ENCODE results near the gene MAST4.

The MAST4 gene

GRCh38 chr5:66915531-66915930, 319.3 kb downstream of the MAST4 start:
- H2AFZ ChIP-seq = no peak overlapping the region
- H3K36me3 ChIP-seq (ENCODE audit: control insufficient read depth, insufficient read depth, low read length) = no peaks in the 10 kb centered on the region
- no peak overlapping the region for H3K9ac ChIP-seq
- H3K4me3 ChIP-seq (ENCODE audit: low read depth, low read length) = no peak overlapping the region
- no peaks in the 10 kb centered on the region for H3K4me1 ChIP-seq
- H3K79me2 ChIP-seq = peaks cover 28% of the 10 kb centered on the region
- H3K4me2 ChIP-seq (ENCODE audit: low read length) = no peak overlapping the region
- no peak overlapping the region for H3K27ac ChIP-seq
- no peaks in the 10 kb centered on the region for H3K9me3 ChIP-seq (ENCODE audit: control insufficient read depth, low read length)
- TF ChIP-seq CTCF (IDR thresholded peaks at IDR 0.05) = no peak
- H3K27me3 ChIP-seq (ENCODE audit: control insufficient read depth, insufficient read depth, low read length) = no peaks in the 10 kb centered on the region

- Histone ChIP-seq H3K36me3 (ENCODE audit: control insufficient read depth, insufficient read depth, low read length) (no peaks in the 10 kb centered on the region), H3K4me1 (peaks cover 18% of the 10 kb centered on the region), H3K79me2 (peaks cover 22% of the 10 kb centered on the region), H3K9ac (no peak overlapping the region), H3K9me3 (ENCODE audit: control insufficient read depth, low read length) (no peaks in the 10 kb centered on the region), H3K4me2 (ENCODE audit: low read length) (no peak overlapping the region), H3K4me3 (ENCODE audit: low read depth, low read length) (no peak overlapping the region), H3K27me3 (ENCODE audit: control insufficient read depth, insufficient read depth, low read length) (no peaks in the 10 kb centered on the region), H3K27ac (peak overlapping the region; percentile 68), H2AFZ (no peak overlapping the region)
- TF ChIP-seq CTCF (IDR thresholded peaks at IDR 0.05) = no peak
These were observed 326.7 kb downstream of the MAST4 start for GRCh38 chr5:66922881-66923280.

- Histone ChIP-seq H3K27me3 (ENCODE audit: control insufficient read depth, insufficient read depth, low read length) (no peaks in the 10 kb centered on the region), H3K36me3 (ENCODE audit: control insufficient read depth, insufficient read depth, low read length) (no peaks in the 10 kb centered on the region), H3K4me3 (ENCODE audit: low read depth, low read length) (no peak overlapping the region), H3K9ac (no peak overlapping the region), H3K27ac (peak overlapping the region; percentile 68), H3K79me2 (peaks cover 28% of the 10 kb centered on the region), H3K4me2 (ENCODE audit: low read length) (peak overlapping the region; percentile 30), H3K4me1 (peaks cover 18% of the 10 kb centered on the region), H3K9me3 (ENCODE audit: control insufficient read depth, low read length) (no peaks in the 10 kb centered on the region), H2AFZ (no peak overlapping the region)
- no peak for TF ChIP-seq CTCF (IDR thresholded peaks at IDR 0.05)
These were observed 327.3 kb downstream of the MAST4 start for GRCh38 chr5:66923457-66923856.

GRCh38 chr5:66923922-66924321, 327.7 kb downstream of the MAST4 start:
- no peaks in the 10 kb centered on the region for H3K36me3 ChIP-seq (ENCODE audit: control insufficient read depth, insufficient read depth, low read length)
- no peak for TF ChIP-seq CTCF (IDR thresholded peaks at IDR 0.05)
- H3K4me3 ChIP-seq (ENCODE audit: low read depth, low read length) = no peak overlapping the region
- no peak overlapping the region for H3K9ac ChIP-seq
- H3K4me1 ChIP-seq = peaks cover 18% of the 10 kb centered on the region
- peaks cover 32% of the 10 kb centered on the region for H3K79me2 ChIP-seq
- H2AFZ ChIP-seq = no peak overlapping the region
- no peaks in the 10 kb centered on the region for H3K27me3 ChIP-seq (ENCODE audit: control insufficient read depth, insufficient read depth, low read length)
- peak overlapping the region; percentile 68 for H3K27ac ChIP-seq
- H3K4me2 ChIP-seq (ENCODE audit: low read length) = peak overlapping the region; percentile 30
- H3K9me3 ChIP-seq (ENCODE audit: control insufficient read depth, low read length) = no peaks in the 10 kb centered on the region

GRCh38 chr5:66927140-66927539, 330.9 kb downstream of the MAST4 start:
- Histone ChIP-seq H2AFZ (no peak overlapping the region), H3K4me3 (ENCODE audit: low read depth, low read length) (no peak overlapping the region), H3K9me3 (ENCODE audit: control insufficient read depth, low read length) (no peaks in the 10 kb centered on the region), H3K27ac (no peak overlapping the region), H3K4me2 (ENCODE audit: low read length) (no peak overlapping the region), H3K27me3 (ENCODE audit: control insufficient read depth, insufficient read depth, low read length) (no peaks in the 10 kb centered on the region), H3K36me3 (ENCODE audit: control insufficient read depth, insufficient read depth, low read length) (no peaks in the 10 kb centered on the region), H3K79me2 (peaks cover 44% of the 10 kb centered on the region), H3K4me1 (peaks cover 18% of the 10 kb centered on the region), H3K9ac (no peak overlapping the region)
- no peak for TF ChIP-seq CTCF (IDR thresholded peaks at IDR 0.05)
